HG03064 (cell line): ENCODE results near the gene CAMK1G.

Source experiments
- ATAC-seq: cut with Tn5 transposase; IDR thresholded peaks from one replicate; pipeline ENCODE4 v1.9.1; 2021; ENCODE audit warnings: low read depth; ENCODE audit not compliant: unreplicated experiment

CAMK1G gene

GRCh38 chr1:209653915-209654351 lies 70.4 kb downstream of the CAMK1G start:
- peak; percentile 42 for ATAC-seq

- no peak for ATAC-seq
Measured at GRCh38 chr1:209655411-209656231, 72.1 kb downstream of the CAMK1G start.

- ATAC-seq: no peak
Measured at GRCh38 chr1:209657140-209657879, 73.8 kb downstream of the CAMK1G start.

- no peak for ATAC-seq
Measured at GRCh38 chr1:209657918-209658317, 74.4 kb downstream of the CAMK1G start.

- peak; percentile 86 for ATAC-seq
Measured at GRCh38 chr1:209659909-209660308, 76.4 kb downstream of the CAMK1G start.

- no peak for ATAC-seq
Measured at GRCh38 chr1:209661071-209661470, 77.6 kb downstream of the CAMK1G start.

GRCh38 chr1:209662879-209663327 lies 79.4 kb downstream of the CAMK1G start:
- no peak for ATAC-seq
